Measurements from ENCODE around the gene PTPN4. TPM values are rescaled to one million over a fixed set of nuclear protein-coding genes. Genes with fewer than 3 reads are reported as not detected.

The PTPN4 gene
- total and polyA plus RNA-seq, 9 of the 15 experiments (the other 6 are each of a cell fraction or from before 2014, with no cell fraction given), result 5.0 to 32.8 (median 27.3) TPM

DNA sequence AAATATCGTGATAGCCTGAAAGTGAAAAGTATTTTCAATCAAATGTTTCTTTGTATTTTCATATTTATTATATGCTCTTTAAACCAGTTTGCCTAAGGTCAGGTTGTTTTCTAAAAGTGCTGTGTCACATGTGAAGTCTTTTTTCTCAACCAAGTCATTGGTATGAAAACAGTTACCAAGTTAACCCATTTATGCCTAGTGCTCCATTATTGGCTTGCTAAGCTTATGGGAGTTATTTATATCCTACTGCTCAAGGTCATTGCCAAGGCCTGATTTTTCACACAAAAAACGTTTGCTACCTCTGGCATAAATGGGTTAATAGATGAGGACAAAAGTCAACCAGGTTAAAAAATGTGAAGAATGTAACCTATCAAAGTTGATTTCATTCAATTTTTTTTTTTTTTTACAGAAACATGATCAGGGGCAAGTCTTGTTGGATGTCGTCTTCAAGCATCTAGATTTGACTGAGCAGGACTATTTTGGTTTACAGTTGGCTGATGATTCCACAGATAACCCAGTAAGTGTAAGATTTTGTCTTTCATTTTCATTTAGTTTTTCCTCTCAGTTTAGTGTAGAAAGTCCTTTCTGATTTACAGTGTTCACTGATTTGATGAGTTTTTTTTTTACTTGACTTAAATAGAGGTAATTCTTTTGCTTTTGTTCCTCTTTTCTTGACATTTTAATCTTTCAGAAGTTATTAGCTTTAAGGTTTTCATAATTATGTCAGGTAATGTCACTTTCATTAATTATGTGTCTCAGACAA, 102.6 kb downstream of the PTPN4 start (continued):
- TF ChIP-seq, protein P1, sequence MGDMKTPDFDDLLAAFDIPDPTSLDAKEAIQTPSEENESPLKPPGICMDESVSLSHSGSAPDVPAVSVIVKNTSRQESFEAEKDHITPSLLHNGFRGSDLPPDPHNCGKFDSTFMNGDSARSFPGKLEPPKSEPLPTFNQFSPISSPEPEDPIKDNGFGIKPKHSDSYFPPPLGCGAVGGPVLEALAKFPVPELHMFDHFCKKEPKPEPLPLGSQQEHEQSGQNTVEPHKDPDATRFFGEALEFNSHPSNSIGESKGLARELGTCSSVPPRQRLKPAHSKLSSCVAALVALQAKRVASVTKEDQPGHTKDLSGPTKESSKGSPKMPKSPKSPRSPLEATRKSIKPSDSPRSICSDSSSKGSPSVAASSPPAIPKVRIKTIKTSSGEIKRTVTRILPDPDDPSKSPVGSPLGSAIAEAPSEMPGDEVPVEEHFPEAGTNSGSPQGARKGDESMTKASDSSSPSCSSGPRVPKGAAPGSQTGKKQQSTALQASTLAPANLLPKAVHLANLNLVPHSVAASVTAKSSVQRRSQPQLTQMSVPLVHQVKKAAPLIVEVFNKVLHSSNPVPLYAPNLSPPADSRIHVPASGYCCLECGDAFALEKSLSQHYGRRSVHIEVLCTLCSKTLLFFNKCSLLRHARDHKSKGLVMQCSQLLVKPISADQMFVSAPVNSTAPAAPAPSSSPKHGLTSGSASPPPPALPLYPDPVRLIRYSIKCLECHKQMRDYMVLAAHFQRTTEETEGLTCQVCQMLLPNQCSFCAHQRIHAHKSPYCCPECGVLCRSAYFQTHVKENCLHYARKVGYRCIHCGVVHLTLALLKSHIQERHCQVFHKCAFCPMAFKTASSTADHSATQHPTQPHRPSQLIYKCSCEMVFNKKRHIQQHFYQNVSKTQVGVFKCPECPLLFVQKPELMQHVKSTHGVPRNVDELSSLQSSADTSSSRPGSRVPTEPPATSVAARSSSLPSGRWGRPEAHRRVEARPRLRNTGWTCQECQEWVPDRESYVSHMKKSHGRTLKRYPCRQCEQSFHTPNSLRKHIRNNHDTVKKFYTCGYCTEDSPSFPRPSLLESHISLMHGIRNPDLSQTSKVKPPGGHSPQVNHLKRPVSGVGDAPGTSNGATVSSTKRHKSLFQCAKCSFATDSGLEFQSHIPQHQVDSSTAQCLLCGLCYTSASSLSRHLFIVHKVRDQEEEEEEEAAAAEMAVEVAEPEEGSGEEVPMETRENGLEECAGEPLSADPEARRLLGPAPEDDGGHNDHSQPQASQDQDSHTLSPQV (IDR thresholded peaks at IDR 0.05), result peak; percentile 44; the same call in 1 of the 2 replicates

DNA sequence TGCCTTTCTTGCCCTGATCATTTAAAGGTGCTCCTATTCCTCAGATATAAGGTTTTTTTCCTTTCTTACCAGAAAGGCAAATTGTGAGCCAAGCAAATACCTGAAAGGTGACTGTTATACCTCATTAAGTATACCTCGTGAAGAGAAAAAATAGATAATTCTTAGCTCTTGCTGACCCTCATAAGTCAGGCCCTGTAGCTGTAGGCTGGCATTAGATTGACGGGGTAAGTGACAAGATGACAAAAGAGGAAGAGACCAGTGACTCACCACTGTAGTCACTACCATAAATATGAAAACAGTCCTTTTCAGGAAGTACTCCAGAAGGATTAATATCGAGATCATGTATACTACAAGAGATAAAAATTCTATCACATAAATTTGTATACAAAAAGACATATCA, 104.6 kb downstream of the PTPN4 start:
- Histone ChIP-seq H3K4me2 (ENCODE audit: insufficient read depth, low read length) (no peak overlapping the region), H4K20me1 (replicated peaks; ENCODE audit: control insufficient read depth, insufficient read depth, low read length) (no peaks in the 10 kb centered on the region), H2AFZ (ENCODE audit: low read depth, low read length) (no peak overlapping the region; the same call in 1 of the 2 replicates), H3K9me1 (ENCODE audit: control insufficient read depth, insufficient read depth, low read length) (no peaks in the 10 kb centered on the region), H3K27ac (ENCODE audit: extremely low read depth, low read depth, low read length) (peak overlapping the region; percentile 26; the same call in 1 of the 3 replicates), H3K4me3 (no peak overlapping the region), H3K4me1 (replicated peaks in 1 of 2; ENCODE audit: control insufficient read depth in 2 of 2, insufficient read depth in 2 of 2, low read length in 2 of 2) (peaks cover 0 to 26% of the 10 kb centered on the region in 2 experiments; a peak in 4 of 5 replicates), H3K9me3 (replicated peaks; ENCODE audit: control insufficient read depth, insufficient read depth, low read depth, low read length) (no peaks in the 10 kb centered on the region), H3K79me2 (ENCODE audit: control insufficient read depth, insufficient read depth, low read length) (peaks cover 10% of the 10 kb centered on the region; the same call in 2 of the 3 replicates), H3K9ac (ENCODE audit: insufficient read depth in 1 of 2, low read depth in 2 of 2, low read length in 2 of 2) (no peak overlapping the region), H3K27me3 (ENCODE audit: control insufficient read depth in 2 of 2, insufficient read depth in 2 of 2, low read length in 2 of 2) (no peaks in the 10 kb centered on the region), H3K36me3 (ENCODE audit: control insufficient read depth, insufficient read depth, low read length) (0 out of 3 replicates have a peak, but pooled peaks cover 3% of the 10 kb centered on the region)
- BruUV-seq (replicated peaks), result no TSS peak
- ATAC-seq, result peak; percentile 78
- intact Hi-C loops (cut with micrococcal nuclease), result no loop called here
- POLR2A ChIA-PET, result no interaction called here
- FAIRE-seq, result no peak
- in situ Hi-C loops (cut with MboI), result loop anchor here (10.0 kb wide), 1 partner anchor 1670 kb away; the partner anchor contains the start of gene RNU4ATAC
- 11% methylated on average over 3 of the region's 3 CpGs for WGBS (ENCODE audit: insufficient coverage, low coverage, missing lambda C conversion rate)
- peak in 2 of 4 experiments; percentile 17 to 42 for DNase-seq (ENCODE audit: extremely low read depth in 1 of 4, low spot score in 3 of 4)
- CTCF ChIA-PET (ENCODE audit: low intra/inter-chr PET ratio), result no interaction called here
- TF ChIP-seq MEIS2 (IDR thresholded peaks at IDR 0.05; ENCODE audit: partially characterized antibody) (peak; percentile 92), SMARCE1 (IDR thresholded peaks at IDR 0.05) (peak; percentile 75), ETV5 (CRISPR knock-in tag; IDR thresholded peaks at IDR 0.05; ENCODE audit: low read depth) (no peak), SMARCC2 (IDR thresholded peaks at IDR 0.05; ENCODE audit: low read depth) (0 out of 2 replicates have a peak, but pooled peaks have one; percentile 31), ARID2 (IDR thresholded peaks at IDR 0.05) (no peak), MECOM (CRISPR knock-in tag; IDR thresholded peaks at IDR 0.05) (peak; percentile 48; the same call in 1 of the 2 replicates), SMAD4 (CRISPR knock-in tag; conservative IDR thresholded peaks at IDR 0.05) (0 out of 2 replicates have a peak, but pooled peaks have one; percentile 15)
- TF ChIP-seq, protein P2, sequence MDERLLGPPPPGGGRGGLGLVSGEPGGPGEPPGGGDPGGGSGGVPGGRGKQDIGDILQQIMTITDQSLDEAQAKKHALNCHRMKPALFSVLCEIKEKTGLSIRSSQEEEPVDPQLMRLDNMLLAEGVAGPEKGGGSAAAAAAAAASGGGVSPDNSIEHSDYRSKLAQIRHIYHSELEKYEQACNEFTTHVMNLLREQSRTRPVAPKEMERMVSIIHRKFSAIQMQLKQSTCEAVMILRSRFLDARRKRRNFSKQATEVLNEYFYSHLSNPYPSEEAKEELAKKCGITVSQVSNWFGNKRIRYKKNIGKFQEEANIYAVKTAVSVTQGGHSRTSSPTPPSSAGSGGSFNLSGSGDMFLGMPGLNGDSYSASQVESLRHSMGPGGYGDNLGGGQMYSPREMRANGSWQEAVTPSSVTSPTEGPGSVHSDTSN (CRISPR knock-in tag; IDR thresholded peaks at IDR 0.05; ENCODE audit: low read depth), result peak; percentile 46; the same call in 1 of the 2 replicates
- TF ChIP-seq, protein P2 (tag; conservative IDR thresholded peaks at IDR 0.05; ENCODE audit: low read depth), result peak; percentile 91
- TF ChIP-seq, protein P3, sequence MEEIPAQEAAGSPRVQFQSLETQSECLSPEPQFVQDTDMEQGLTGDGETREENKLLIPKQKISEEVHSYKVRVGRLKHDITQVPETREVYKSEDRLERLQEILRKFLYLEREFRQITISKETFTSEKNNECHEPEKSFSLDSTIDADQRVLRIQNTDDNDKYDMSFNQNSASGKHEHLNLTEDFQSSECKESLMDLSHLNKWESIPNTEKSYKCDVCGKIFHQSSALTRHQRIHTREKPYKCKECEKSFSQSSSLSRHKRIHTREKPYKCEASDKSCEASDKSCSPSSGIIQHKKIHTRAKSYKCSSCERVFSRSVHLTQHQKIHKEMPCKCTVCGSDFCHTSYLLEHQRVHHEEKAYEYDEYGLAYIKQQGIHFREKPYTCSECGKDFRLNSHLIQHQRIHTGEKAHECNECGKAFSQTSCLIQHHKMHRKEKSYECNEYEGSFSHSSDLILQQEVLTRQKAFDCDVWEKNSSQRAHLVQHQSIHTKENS (CRISPR knock-in tag; IDR thresholded peaks at IDR 0.05), result no peak

All from K562 (cell line).